ENCODE measurements around the gene USP14. TPM values are rescaled to one million over a fixed set of nuclear protein-coding genes. Genes with fewer than 3 reads are reported as not detected.

The USP14 gene
- total and polyA plus RNA-seq, 2 of the 8 experiments (the other 6 are each of a cell fraction or from before 2014, with no cell fraction given) = 14.8 to 91.1 TPM

DNA sequence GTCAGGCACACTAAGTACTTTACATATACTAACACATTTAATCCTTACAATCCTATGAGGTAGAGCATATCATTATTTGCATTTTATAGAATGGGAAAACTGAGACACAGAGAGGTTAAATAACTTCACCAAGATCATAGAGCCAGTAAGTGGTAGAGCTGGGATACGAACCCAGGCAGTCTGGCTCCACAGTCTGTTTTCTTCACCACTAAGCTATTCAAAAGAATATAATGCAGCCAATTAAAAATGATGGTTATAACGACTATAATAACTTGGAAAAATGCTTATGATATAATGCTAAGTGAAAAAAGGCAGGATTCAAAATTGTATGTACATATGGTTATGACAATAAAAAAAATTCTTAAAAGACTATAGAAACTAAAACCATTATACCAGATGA, 102.2 kb downstream of the USP14 start (continued):
- TF ChIP-seq SIX5 (IDR thresholded peaks at IDR 0.05; ENCODE audit: low read depth, low read length) = no peak
